ENCODE measurements around the gene PRSS53. TPM values are rescaled to one million over a fixed set of nuclear protein-coding genes. Genes with fewer than 3 reads are reported as not detected.

Gene PRSS53
- total RNA-seq, 2 donors from 2014 or later = 2.5 TPM

- H3K27ac ChIP-seq = peak overlapping the region; percentile 91 to 94
- H3K36me3 ChIP-seq = peaks cover 8 to 14% of the 10 kb centered on the region in 2 donors
- TF ChIP-seq POLR2A (IDR thresholded peaks at IDR 0.05) (no peak), POLR2AphosphoS5 (IDR thresholded peaks at IDR 0.05) (no peak)
- TF ChIP-seq, protein P1, sequence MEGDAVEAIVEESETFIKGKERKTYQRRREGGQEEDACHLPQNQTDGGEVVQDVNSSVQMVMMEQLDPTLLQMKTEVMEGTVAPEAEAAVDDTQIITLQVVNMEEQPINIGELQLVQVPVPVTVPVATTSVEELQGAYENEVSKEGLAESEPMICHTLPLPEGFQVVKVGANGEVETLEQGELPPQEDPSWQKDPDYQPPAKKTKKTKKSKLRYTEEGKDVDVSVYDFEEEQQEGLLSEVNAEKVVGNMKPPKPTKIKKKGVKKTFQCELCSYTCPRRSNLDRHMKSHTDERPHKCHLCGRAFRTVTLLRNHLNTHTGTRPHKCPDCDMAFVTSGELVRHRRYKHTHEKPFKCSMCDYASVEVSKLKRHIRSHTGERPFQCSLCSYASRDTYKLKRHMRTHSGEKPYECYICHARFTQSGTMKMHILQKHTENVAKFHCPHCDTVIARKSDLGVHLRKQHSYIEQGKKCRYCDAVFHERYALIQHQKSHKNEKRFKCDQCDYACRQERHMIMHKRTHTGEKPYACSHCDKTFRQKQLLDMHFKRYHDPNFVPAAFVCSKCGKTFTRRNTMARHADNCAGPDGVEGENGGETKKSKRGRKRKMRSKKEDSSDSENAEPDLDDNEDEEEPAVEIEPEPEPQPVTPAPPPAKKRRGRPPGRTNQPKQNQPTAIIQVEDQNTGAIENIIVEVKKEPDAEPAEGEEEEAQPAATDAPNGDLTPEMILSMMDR (IDR thresholded peaks at IDR 0.05) = no peak
- no peaks in the 10 kb centered on the region for H3K27me3 ChIP-seq (replicated peaks; ENCODE audit: insufficient read depth)
- H3K4me1 ChIP-seq (replicated peaks) = peaks cover 10% of the 10 kb centered on the region
- H3K9me3 ChIP-seq = no peaks in the 10 kb centered on the region
- DNase-seq (ENCODE audit: low spot score) = no peak
- 2% methylated on average over 27 of the region's 27 CpGs for WGBS
- intact Hi-C loops (cut with DNase I) = loop anchor here (5.0 kb wide), 1 partner anchor 40 kb away; the partner anchor contains the start of gene STX4
- H3K4me3 ChIP-seq = peak overlapping the region; percentile 97 to 99
Observed at GRCh38 chr16:31072540-31073141, 16.1 kb downstream of the PRSS53 start.

- H3K36me3 ChIP-seq = peaks cover 5 to 6% of the 10 kb centered on the region in 2 donors
- H3K9me3 ChIP-seq = no peaks in the 10 kb centered on the region
- TF ChIP-seq POLR2A (IDR thresholded peaks at IDR 0.05) (no peak), POLR2AphosphoS5 (IDR thresholded peaks at IDR 0.05) (no peak)
- TF ChIP-seq, protein P1 (IDR thresholded peaks at IDR 0.05) = no peak
- H3K4me1 ChIP-seq (replicated peaks) = peaks cover 10% of the 10 kb centered on the region
- no peak overlapping the region for H3K27ac ChIP-seq
- no peak for DNase-seq (ENCODE audit: low spot score)
- H3K27me3 ChIP-seq (replicated peaks; ENCODE audit: insufficient read depth) = no peaks in the 10 kb centered on the region
- H3K4me3 ChIP-seq = no peak overlapping the region
- intact Hi-C loops (cut with DNase I) = loop anchor here (5.0 kb wide), 1 partner anchor 40 kb away; the partner anchor contains the start of gene STX4
- WGBS = 26% methylated on average over 4 of the region's 4 CpGs
Observed at GRCh38 chr16:31071861-31072260, 16.9 kb downstream of the PRSS53 start.

- 91% methylated on average over 3 of the region's 3 CpGs for WGBS
- no peaks in the 10 kb centered on the region for H3K9me3 ChIP-seq
- H3K36me3 ChIP-seq = no peaks in the 10 kb centered on the region
- peaks cover 2% of the 10 kb centered on the region for H3K4me1 ChIP-seq (replicated peaks)
- TF ChIP-seq, protein P1 (IDR thresholded peaks at IDR 0.05) = no peak
- TF ChIP-seq POLR2AphosphoS5 (IDR thresholded peaks at IDR 0.05) = no peak
- TF ChIP-seq POLR2A (IDR thresholded peaks at IDR 0.05) = no peak
- no peak for DNase-seq (ENCODE audit: low spot score)
- intact Hi-C loops (cut with DNase I) = no loop called here
- H3K27me3 ChIP-seq (replicated peaks; ENCODE audit: insufficient read depth) = no peaks in the 10 kb centered on the region
- no peak overlapping the region for H3K27ac ChIP-seq
- no peak overlapping the region for H3K4me3 ChIP-seq
Observed at GRCh38 chr16:31067342-31067741, 21.4 kb downstream of the PRSS53 start.

GRCh38 chr16:31064882-31065461 lies 23.8 kb downstream of the PRSS53 start:
- DNase-seq (ENCODE audit: low spot score) = no peak
- intact Hi-C loops (cut with DNase I) = no loop called here
- TF ChIP-seq POLR2AphosphoS5 (IDR thresholded peaks at IDR 0.05) = no peak
- TF ChIP-seq POLR2A (IDR thresholded peaks at IDR 0.05) = no peak
- TF ChIP-seq, protein P1 (IDR thresholded peaks at IDR 0.05) = no peak
- 71% methylated on average over 4 of the region's 4 CpGs for WGBS
- Histone ChIP-seq H3K4me1 (replicated peaks) (no peaks in the 10 kb centered on the region), H3K9me3 (no peaks in the 10 kb centered on the region), H3K27ac (no peak overlapping the region), H3K4me3 (no peak overlapping the region), H3K27me3 (replicated peaks; ENCODE audit: insufficient read depth) (no peaks in the 10 kb centered on the region), H3K36me3 (no peaks in the 10 kb centered on the region)
